AG09309 (cell line): Measurements from ENCODE around the gene ARHGDIG.

Experiments
- DNase-seq: peaks from one replicate; pipeline ENCODE4 v3.0.0-alpha.2; 2010; ENCODE audit warnings: low read depth
- H3K4me3 ChIP-seq: 2 replicates; pipeline ENCODE4 v1.5.1; 2011; ENCODE audit warnings: mild to moderate bottlenecking, low read depth, low read length, moderate library complexity; ENCODE audit not compliant: control insufficient read depth
- TF ChIP-seq, protein P1 (sequence below): IDR thresholded peaks from 2 replicates; pipeline ENCODE4 v1.5.1; 2011; ENCODE audit warnings: mild to moderate bottlenecking, low read depth, low read length, inconsistent platforms; ENCODE audit not compliant: insufficient read depth, control insufficient read depth; ENCODE audit errors: missing control alignments

The ARHGDIG gene

DNA sequence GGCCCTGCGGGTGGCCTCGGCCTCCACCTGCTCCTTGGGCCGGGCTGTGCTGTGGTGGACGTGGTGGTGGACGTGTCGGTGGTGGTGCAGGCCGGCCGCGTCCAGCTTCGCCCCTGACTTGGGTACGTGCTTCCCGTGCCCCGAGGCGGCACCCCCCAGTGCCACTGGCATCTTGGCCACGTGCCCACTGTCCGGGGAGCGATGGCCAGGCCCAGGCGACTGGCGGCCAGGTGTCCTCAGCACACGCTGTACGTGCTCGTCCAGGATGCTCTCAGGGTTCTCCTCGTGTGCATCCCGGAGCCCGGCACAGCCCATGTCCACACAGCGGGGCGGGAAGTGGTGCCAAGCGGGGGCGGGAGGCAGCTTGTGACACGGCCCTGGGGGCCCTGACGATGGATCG lies 17.4 kb downstream of the ARHGDIG start:
- TF ChIP-seq, protein P1, sequence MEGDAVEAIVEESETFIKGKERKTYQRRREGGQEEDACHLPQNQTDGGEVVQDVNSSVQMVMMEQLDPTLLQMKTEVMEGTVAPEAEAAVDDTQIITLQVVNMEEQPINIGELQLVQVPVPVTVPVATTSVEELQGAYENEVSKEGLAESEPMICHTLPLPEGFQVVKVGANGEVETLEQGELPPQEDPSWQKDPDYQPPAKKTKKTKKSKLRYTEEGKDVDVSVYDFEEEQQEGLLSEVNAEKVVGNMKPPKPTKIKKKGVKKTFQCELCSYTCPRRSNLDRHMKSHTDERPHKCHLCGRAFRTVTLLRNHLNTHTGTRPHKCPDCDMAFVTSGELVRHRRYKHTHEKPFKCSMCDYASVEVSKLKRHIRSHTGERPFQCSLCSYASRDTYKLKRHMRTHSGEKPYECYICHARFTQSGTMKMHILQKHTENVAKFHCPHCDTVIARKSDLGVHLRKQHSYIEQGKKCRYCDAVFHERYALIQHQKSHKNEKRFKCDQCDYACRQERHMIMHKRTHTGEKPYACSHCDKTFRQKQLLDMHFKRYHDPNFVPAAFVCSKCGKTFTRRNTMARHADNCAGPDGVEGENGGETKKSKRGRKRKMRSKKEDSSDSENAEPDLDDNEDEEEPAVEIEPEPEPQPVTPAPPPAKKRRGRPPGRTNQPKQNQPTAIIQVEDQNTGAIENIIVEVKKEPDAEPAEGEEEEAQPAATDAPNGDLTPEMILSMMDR: no peak
- no peak for DNase-seq
- H3K4me3 ChIP-seq: no peak overlapping the region

DNA sequence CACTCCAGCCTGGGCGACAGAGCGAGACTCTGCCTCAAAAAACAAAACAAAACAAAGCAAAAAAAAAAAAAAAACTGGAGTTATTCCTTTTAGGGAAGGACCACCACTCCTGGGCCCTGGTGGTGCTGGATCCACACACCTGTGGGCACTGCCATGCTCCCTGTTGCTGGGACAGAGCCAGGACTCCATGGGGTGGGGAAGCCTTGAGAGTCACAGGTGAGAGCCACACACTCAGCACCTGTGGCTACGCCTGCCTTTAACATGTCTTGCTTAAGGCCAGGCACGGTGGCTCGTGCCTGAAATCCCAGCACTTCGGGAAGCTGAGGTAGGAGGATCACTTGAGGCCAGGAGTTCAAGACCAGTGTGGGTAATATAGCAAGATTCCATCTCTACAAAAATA lies 20.8 kb downstream of the ARHGDIG start:
- no peak for DNase-seq
- no peak overlapping the region for H3K4me3 ChIP-seq
- TF ChIP-seq, protein P1: no peak

DNA sequence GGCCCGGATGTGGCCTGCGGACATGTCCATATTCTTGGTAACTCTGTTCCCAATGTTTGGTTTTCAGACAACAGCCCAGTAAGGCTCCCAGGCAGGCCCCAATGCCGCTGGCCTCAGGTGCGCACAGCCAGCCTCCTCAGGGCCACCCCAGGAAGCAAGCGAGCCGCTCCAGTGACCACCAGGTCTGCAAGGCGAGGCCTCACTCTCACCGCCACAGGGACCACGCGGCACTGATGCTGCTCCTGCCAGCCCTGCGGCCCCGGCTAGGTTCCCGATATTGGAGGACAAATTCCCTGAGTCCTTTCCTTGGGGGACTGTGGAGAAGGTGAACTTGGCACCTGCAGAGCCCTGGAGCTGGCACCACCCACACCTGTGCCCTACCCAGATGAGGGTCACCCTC lies 21.6 kb downstream of the ARHGDIG start:
- DNase-seq: no peak
- TF ChIP-seq, protein P1: no peak

DNA sequence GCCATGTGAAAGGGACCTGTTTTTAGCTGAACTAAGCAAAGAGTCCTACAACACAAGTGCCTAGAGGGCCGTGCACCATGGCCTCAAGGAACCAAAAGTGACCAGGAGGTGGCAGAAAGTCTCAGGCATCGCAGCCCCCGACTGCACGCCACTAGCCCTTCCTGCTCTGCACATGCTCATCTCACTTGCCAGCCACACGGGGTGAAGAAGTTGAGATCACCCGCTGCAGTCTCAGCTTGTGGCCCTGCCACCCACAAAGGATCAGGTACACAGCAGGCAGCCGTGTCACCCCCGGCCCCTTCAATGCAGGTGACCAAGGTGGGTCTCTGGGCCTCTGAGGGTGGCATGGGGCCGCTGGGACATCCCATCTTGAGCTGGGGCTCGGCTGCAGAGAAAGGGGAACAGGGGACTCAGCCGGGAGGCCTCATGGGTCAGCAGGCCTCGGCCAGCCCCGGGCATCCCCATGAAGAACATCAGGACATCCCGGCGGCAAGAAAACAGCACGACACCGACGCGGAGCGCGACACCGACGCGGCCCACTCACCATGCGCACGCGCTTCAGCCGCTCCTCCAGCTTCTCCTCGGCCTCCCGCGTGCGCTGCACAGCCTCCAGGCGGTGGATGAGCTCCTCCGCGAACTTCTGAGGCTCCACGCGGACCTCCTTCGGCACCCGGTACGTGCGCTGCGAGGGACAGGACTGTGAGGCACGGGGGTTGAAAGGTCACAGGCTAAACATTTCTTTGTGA lies 23.5 kb downstream of the ARHGDIG start:
- no peak overlapping the region for H3K4me3 ChIP-seq
- no peak for DNase-seq
- TF ChIP-seq, protein P1: no peak

More for the DNA sequence above, 21.6 kb downstream of the ARHGDIG start:
- H3K4me3 ChIP-seq: no peak overlapping the region

DNA sequence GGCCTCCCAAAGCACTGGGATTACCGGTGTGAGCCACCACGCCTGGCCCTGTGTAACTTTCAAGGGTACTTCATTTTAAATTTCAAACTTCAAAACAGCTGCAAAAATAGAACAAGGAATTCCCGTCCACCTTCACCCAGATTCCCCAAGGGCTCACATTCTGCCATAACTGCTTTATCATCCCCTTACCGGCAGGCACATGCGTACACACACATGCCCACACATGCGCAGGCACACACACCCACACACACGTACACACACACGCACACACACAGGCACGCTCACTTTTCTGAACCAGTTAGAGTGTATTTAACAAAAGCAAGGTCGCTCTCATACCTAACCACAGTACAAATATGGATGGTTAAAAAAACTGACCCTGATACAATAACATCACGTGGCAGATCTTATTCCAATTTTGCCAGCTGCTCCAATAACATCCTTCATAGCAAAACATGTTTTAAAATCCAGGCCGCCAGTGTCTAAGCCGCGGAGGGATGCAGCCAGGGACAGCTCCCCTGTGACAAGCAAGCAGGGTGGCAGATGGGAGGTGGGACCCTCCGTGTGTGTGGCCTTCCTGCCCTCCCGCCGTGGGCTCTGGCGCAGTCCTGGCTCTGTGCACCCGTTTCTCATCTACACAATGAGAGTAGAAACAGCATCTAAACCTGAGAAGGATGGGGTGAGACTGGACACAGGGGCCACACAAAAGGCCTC lies 25.7 kb downstream of the ARHGDIG start:
- TF ChIP-seq, protein P1: no peak
- no peak overlapping the region for H3K4me3 ChIP-seq

DNA sequence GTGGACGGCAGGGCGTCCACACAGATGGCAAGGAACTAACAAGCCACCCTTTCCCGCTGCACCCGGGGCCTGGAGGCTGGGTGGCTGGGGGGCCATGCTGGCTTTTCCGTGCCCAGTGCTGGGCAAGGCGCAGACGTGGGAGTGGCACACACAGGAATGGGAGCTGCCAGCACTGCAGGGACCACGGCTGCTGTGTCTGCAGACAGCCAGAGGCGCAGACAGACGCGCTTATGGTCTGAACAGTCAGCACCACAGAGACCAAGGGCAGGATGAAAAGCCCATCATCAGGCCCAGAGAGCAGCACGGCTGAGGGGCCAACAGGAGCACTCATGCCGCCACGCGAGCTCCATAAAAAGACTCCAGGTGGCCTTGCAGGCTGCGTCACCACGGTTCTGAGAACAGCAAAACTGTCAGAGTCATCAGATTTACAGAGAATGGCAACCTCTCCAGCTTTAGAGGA lies 26.6 kb downstream of the ARHGDIG start:
- no peak overlapping the region for H3K4me3 ChIP-seq
- TF ChIP-seq, protein P1: no peak
- DNase-seq: no peak

More for the DNA sequence above, 25.7 kb downstream of the ARHGDIG start:
- DNase-seq: no peak
